Activated CD4-positive, alpha-beta memory T cell treated with anti-CD3 and anti-CD28 coated beads, Interleukin-2, amount 10 ng/mL, durations not matched to agents 7 days and 5 days (primary cell): ENCODE measurements around the gene ZBTB47. TPM values are rescaled to one million over a fixed set of nuclear protein-coding genes. Genes with fewer than 3 reads are reported as not detected.

Experiments used
- CTCF ChIA-PET: fragments of 350-600 bp; sonication (Branson Sonifier 250); formaldehyde crosslinking; loops from one replicate; lab custom pipeline; 2021; ENCODE audit warnings: antibody characterized with exemption, inconsistent platforms; lab: Charles Lee
- POLR2A ChIA-PET: fragments of 350-600 bp; sonication (Branson Sonifier 250); formaldehyde crosslinking; loops from one replicate; lab custom pipeline; 2021; ENCODE audit warnings: antibody characterized with exemption; lab: Charles Lee
- DNase-seq: peaks from one replicate; pipeline ENCODE4 v3.0.0-alpha.2; 2020
- H3K27ac Mint-ChIP-seq: one replicate; pipeline ENCODE4 v1.8.0; 2021; ENCODE audit warnings: mild to moderate bottlenecking, mixed read lengths
- H3K27me3 Mint-ChIP-seq: one replicate; pipeline ENCODE4 v1.8.0; 2021; ENCODE audit warnings: mixed read lengths
- H3K36me3 Mint-ChIP-seq: one replicate; pipeline ENCODE4 v1.8.0; 2021; ENCODE audit warnings: low read depth, mixed read lengths
- H3K4me1 Mint-ChIP-seq: one replicate; pipeline ENCODE4 v1.8.0; 2021; ENCODE audit warnings: mixed read lengths
- H3K4me3 Mint-ChIP-seq: one replicate; pipeline ENCODE4 v1.8.0; 2021; ENCODE audit warnings: mild to moderate bottlenecking, mixed read lengths
- H3K9me3 Mint-ChIP-seq: one replicate; pipeline ENCODE4 v1.8.0; 2021; ENCODE audit warnings: mixed read lengths
- total RNA-seq, 2 experiments: library from RNA; stranded (reverse); gene quantifications; one replicate each; pipeline ENCODE4 v1.2.3, GENCODE V29; 2021

ZBTB47 gene
- total RNA-seq: 1 to 10 TPM in 1 of 2 experiments, under 1 TPM in 1; 0.93 to 1.1 TPM

DNA sequence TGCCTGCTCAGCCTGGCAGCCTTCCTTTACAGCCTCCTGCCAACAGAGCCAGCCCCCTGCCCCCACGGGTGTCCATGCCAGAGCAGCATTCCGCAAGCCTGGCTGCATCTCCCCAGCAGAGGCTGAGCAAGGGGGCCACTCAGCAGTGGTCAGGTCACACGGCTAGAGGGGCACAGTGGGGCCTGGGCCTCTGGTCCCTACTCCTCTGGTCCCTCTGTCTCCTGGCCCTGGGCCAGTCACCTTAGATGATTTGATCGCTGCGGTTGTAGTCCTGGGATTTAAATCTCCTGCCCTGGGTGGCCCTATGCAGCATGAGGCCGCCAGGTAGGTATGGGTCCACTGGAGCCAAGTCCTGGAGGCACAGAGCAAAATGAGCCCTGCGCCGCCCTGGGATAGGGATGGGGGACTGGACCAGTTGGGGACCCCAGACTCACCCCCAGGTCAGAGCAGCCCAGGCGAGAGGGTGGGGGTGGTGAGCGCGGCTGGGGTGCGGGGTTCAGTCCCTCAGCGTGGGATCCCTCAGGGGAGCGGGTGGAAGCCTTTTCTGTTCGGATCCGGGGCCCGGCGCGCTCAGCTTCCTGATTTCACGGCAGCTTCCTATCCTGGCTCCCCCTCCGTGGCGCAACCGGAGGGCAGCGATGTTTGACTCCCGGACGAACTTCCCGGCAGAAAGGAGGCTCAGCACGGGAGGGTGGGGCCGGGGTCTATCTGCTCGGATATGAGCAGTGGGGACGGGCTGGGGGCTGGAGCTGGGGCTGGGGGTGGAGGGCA is at the start of gene ZBTB47:
Gene ZBTB47, plus strand, starts transcription at position 138 of the 771 bp plus-strand sequence. CDS start 4,659 bp downstream, outside the sequence.
- ChIA-PET CTCF (no interaction called here), POLR2A (interaction anchor here (1.6 to 2.9 kb wide), 3 partner anchors 12 to 91 kb away, joined by 4 to 12 read pairs (median 12); partner anchors contain the start of gene NKTR)
- Mint-ChIP-seq H3K4me3 (peak within 1 kb of the TSS; percentile 74), H3K9me3 (no peaks in the 10 kb centered on the region), H3K36me3 (peaks cover 9% of the 10 kb centered on the region), H3K4me1 (peaks cover 24% of the 10 kb centered on the region), H3K27ac (no peak within 1 kb of the TSS), H3K27me3 (peaks cover 10% of the 10 kb centered on the region)
- no peak for DNase-seq

- Mint-ChIP-seq H3K9me3 (peaks cover 3% of the 10 kb centered on the region), H3K4me1 (peaks cover 58% of the 10 kb centered on the region), H3K27ac (no peak overlapping the region), H3K36me3 (peaks cover 63% of the 10 kb centered on the region), H3K4me3 (no peak overlapping the region), H3K27me3 (no peaks in the 10 kb centered on the region)
- CTCF ChIA-PET: interaction anchor here (1.2 to 1.4 kb wide), 3 partner anchors 8 to 53 kb away, joined by 3 to 5 read pairs (median 5); partner anchors contain the start of gene SEC22C
- DNase-seq: no peak
- POLR2A ChIA-PET: interaction anchor here (1.0 to 1.1 kb wide), 2 partner anchors 24 to 32 kb away, joined by 3 to 4 read pairs; partner anchors contain the start of gene SEC22C
Observed at GRCh38 chr3:42605546-42606173, 47.8 kb upstream of the ZBTB47 start.

GRCh38 chr3:42608581-42608980 is 44.9 kb upstream of the ZBTB47 start:
- Mint-ChIP-seq H3K36me3 (peaks cover 63% of the 10 kb centered on the region), H3K9me3 (peaks cover 3% of the 10 kb centered on the region), H3K4me1 (peaks cover 67% of the 10 kb centered on the region), H3K4me3 (no peak overlapping the region), H3K27me3 (no peaks in the 10 kb centered on the region), H3K27ac (no peak overlapping the region)
- no peak for DNase-seq
- ChIA-PET CTCF (no interaction called here), POLR2A (interaction anchor here (1.7 kb wide), 1 partner anchor 25 kb away, joined by 3 read pairs; no protein-coding TSS in a partner anchor)

DNA sequence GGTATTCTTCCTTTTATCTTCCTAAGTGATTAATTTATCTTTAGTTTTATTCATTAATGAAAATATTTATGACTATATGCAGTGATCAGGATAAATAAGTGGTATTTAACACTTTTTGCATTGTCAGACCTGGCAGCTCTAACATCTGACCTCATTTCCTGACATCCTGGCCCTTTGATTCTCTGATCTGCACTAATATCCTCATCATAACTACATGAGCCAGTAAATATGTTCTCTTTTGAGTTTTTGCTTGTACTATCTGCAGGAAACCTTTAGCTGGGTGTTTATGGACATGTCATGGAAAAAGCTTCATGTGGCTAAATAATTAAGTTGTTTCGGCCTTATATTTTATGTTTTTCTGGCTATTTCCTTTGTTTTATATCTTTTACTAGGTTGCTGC is 42.5 kb upstream of the ZBTB47 start:
- Mint-ChIP-seq H3K36me3 (peaks cover 54% of the 10 kb centered on the region), H3K9me3 (no peaks in the 10 kb centered on the region), H3K4me3 (no peak overlapping the region), H3K4me1 (peaks cover 61% of the 10 kb centered on the region), H3K27ac (peak overlapping the region; percentile 7), H3K27me3 (no peaks in the 10 kb centered on the region)
- ChIA-PET POLR2A (interaction anchor here (0.7 to 1.7 kb wide), 5 partner anchors 10 to 30 kb away, joined by 3 to 11 read pairs (median 4); partner anchors contain the start of genes NKTR and SS18L2), CTCF (interaction anchor here (0.9 to 2.3 kb wide), 5 partner anchors 9 to 137 kb away, joined by 3 to 20 read pairs (median 4); partner anchors contain the start of gene NKTR)
- DNase-seq: no peak

- POLR2A ChIA-PET: interaction anchor here (1.4 to 5.9 kb wide), 3 partner anchors 11 to 30 kb away, joined by 4 to 35 read pairs (median 5); partner anchors contain the start of genes NKTR and SEC22C
- H3K4me3 Mint-ChIP-seq: no peak overlapping the region
- CTCF ChIA-PET: interaction anchor here (0.9 to 2.8 kb wide), 3 partner anchors 10 to 36 kb away, joined by 3 to 30 read pairs (median 4); partner anchors contain the start of gene NKTR
Observed at GRCh38 chr3:42612217-42612616, 41.3 kb upstream of the ZBTB47 start.

GRCh38 chr3:42612928-42613327 is 40.6 kb upstream of the ZBTB47 start:
- Mint-ChIP-seq H3K9me3 (no peaks in the 10 kb centered on the region), H3K4me3 (no peak overlapping the region), H3K4me1 (peaks cover 52% of the 10 kb centered on the region), H3K27me3 (no peaks in the 10 kb centered on the region), H3K36me3 (peaks cover 45% of the 10 kb centered on the region), H3K27ac (no peak overlapping the region)
- POLR2A ChIA-PET: interaction anchor here (1.4 to 5.9 kb wide), 3 partner anchors 11 to 31 kb away, joined by 4 to 35 read pairs (median 5); partner anchors contain the start of genes NKTR and SEC22C
- CTCF ChIA-PET: interaction anchor here (0.7 to 2.8 kb wide), 11 partner anchors 8 to 37 kb away, joined by 3 to 30 read pairs (median 4); partner anchors contain the start of genes NKTR and SS18L2
- no peak for DNase-seq

More at GRCh38 chr3:42612217-42612616, 41.3 kb upstream of the ZBTB47 start:
- Mint-ChIP-seq H3K36me3 (peaks cover 47% of the 10 kb centered on the region), H3K27ac (no peak overlapping the region), H3K9me3 (no peaks in the 10 kb centered on the region), H3K4me1 (peaks cover 58% of the 10 kb centered on the region), H3K27me3 (no peaks in the 10 kb centered on the region)
- no peak for DNase-seq

- Mint-ChIP-seq H3K27ac (peak overlapping the region; percentile 0), H3K27me3 (no peaks in the 10 kb centered on the region), H3K36me3 (peaks cover 39% of the 10 kb centered on the region), H3K9me3 (no peaks in the 10 kb centered on the region), H3K4me1 (peaks cover 52% of the 10 kb centered on the region), H3K4me3 (no peak overlapping the region)
- ChIA-PET CTCF (interaction anchor here (1.0 to 2.8 kb wide), 12 partner anchors 8 to 33 kb away, joined by 3 to 30 read pairs (median 6); partner anchors contain the start of genes NKTR, SEC22C and SS18L2), POLR2A (interaction anchor here (1.0 to 5.9 kb wide), 4 partner anchors 12 to 31 kb away, joined by 3 to 35 read pairs (median 4); partner anchors contain the start of genes NKTR and SEC22C)
- DNase-seq: no peak
Observed at GRCh38 chr3:42613462-42613861, 40.0 kb upstream of the ZBTB47 start.

DNA sequence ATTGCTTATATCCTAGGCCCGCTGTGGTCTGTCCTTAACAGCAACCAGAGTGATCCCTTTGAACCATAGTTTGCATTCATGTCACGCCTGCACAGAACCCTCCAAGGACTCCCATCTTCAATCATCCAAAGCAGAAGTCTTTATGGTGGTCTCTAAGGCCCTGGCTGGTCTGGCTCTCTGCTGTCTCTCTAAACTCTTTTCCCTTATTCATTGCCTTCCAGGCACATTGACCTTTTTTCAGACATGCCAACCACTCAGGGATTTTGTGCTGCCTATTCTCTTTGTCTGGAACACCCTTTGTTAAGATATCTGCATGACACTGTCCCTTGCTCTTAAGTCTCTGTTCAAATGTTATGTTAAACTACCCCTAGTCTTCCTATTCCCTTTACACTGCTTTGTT is 21.9 kb upstream of the ZBTB47 start:
- POLR2A ChIA-PET: no interaction called here
- Mint-ChIP-seq H3K27ac (no peak overlapping the region), H3K36me3 (peaks cover 61% of the 10 kb centered on the region)

DNA sequence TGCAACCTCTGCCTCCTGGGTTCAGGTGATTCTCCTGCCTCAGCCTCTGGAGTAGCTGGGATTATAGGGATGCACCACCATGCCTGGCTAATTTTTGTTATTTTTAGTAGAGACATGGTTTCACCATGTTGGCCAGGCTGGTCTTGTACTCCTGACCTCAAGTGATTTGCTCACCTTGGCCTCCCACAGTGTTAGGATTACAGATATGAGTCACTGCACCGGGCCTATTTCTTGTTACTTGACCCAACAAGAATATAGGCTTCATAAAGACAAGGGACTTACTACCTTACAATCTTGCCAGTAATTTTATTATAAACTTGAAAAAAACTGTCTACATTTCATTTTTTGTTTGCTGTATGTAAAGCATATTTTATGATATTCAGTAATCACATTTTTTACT is 21.4 kb upstream of the ZBTB47 start:
- ChIA-PET CTCF (no interaction called here), POLR2A (no interaction called here)
- DNase-seq: no peak
- peaks cover 14% of the 10 kb centered on the region for H3K4me1 Mint-ChIP-seq
- no peaks in the 10 kb centered on the region for H3K27me3 Mint-ChIP-seq
- no peak overlapping the region for H3K27ac Mint-ChIP-seq
- peaks cover 60% of the 10 kb centered on the region for H3K36me3 Mint-ChIP-seq
- no peaks in the 10 kb centered on the region for H3K9me3 Mint-ChIP-seq
- no peak overlapping the region for H3K4me3 Mint-ChIP-seq

More for the DNA sequence above, 21.9 kb upstream of the ZBTB47 start:
- no peak for DNase-seq
- Mint-ChIP-seq H3K4me3 (no peak overlapping the region), H3K9me3 (no peaks in the 10 kb centered on the region), H3K27me3 (no peaks in the 10 kb centered on the region), H3K4me1 (peaks cover 14% of the 10 kb centered on the region)
- CTCF ChIA-PET: no interaction called here

GRCh38 chr3:42633544-42633943 is 20.0 kb upstream of the ZBTB47 start:
- DNase-seq: no peak
- peaks cover 54% of the 10 kb centered on the region for H3K36me3 Mint-ChIP-seq
- CTCF ChIA-PET: interaction anchor here (0.7 to 0.9 kb wide), 2 partner anchors 21 to 206 kb away, joined by 3 to 4 read pairs; no protein-coding TSS in a partner anchor
- H3K4me3 Mint-ChIP-seq: no peak overlapping the region
- H3K4me1 Mint-ChIP-seq: peaks cover 14% of the 10 kb centered on the region
- POLR2A ChIA-PET: no interaction called here
- H3K27ac Mint-ChIP-seq: no peak overlapping the region
- H3K27me3 Mint-ChIP-seq: no peaks in the 10 kb centered on the region
- H3K9me3 Mint-ChIP-seq: no peaks in the 10 kb centered on the region

GRCh38 chr3:42635111-42635510 is 18.4 kb upstream of the ZBTB47 start:
- no peak overlapping the region for H3K4me3 Mint-ChIP-seq
- peaks cover 14% of the 10 kb centered on the region for H3K4me1 Mint-ChIP-seq
- no peaks in the 10 kb centered on the region for H3K9me3 Mint-ChIP-seq
- ChIA-PET POLR2A (no interaction called here), CTCF (no interaction called here)
- no peak overlapping the region for H3K27ac Mint-ChIP-seq
- peaks cover 46% of the 10 kb centered on the region for H3K36me3 Mint-ChIP-seq
- no peaks in the 10 kb centered on the region for H3K27me3 Mint-ChIP-seq
- no peak for DNase-seq

DNA sequence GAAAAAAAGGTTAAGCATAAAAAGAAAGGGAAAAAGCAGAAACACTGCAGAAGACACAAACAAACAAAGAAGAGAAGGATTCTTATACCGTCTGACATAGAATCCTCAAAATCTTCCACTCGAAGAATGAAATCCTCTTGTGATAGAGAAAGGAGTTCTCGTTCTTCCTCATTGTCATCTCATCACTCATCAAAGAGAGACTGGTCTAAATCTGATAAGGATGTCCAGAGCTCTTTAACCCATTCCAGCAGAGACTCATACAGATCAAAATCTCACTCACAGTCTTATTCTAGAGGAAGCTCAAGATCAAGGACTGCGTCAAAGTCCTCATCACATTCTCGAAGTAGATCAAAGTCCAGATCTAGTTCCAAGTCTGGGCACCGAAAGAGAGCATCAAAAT is 16.5 kb upstream of the ZBTB47 start:
- Mint-ChIP-seq H3K4me3 (no peak overlapping the region), H3K27me3 (no peaks in the 10 kb centered on the region), H3K4me1 (peaks cover 19% of the 10 kb centered on the region), H3K27ac (no peak overlapping the region), H3K9me3 (no peaks in the 10 kb centered on the region), H3K36me3 (peaks cover 39% of the 10 kb centered on the region)
- ChIA-PET CTCF (interaction anchor here (1.0 to 3.5 kb wide), 10 partner anchors 11 to 113 kb away, joined by 3 to 17 read pairs (median 4); partner anchors contain the start of genes SEC22C and SS18L2), POLR2A (interaction anchor here (1.0 to 2.5 kb wide), 9 partner anchors 8 to 111 kb away, joined by 3 to 20 read pairs (median 6); partner anchors contain the start of genes NKTR, SEC22C and SS18L2)
- DNase-seq: no peak
